Endodermal cell (in vitro differentiated cells): ENCODE data around the gene ATXN7. TPM values are rescaled to one million over a fixed set of nuclear protein-coding genes. Genes with fewer than 3 reads are reported as not detected.

Experiments used
- DNase-seq: peaks from one replicate; pipeline ENCODE4 v3.0.0-alpha.2; 2017
- H3K27ac ChIP-seq: 2 replicates; pipeline ENCODE4 v1.5.1; 2013; ENCODE audit warnings: mild to moderate bottlenecking, low read depth, low read length, moderate library complexity
- H3K27me3 ChIP-seq: 2 replicates; pipeline ENCODE4 v1.6.1; 2013; ENCODE audit warnings: mild to moderate bottlenecking, low read length, moderate library complexity; ENCODE audit not compliant: insufficient read depth, control insufficient read depth, poor library complexity, severe bottlenecking
- H3K36me3 ChIP-seq: 2 replicates; pipeline ENCODE4 v1.7.0; 2013; ENCODE audit warnings: mild to moderate bottlenecking, low read length, moderate library complexity; ENCODE audit not compliant: control insufficient read depth, insufficient read depth
- H3K4me1 ChIP-seq: one replicate; pipeline ENCODE4 v1.7.0; 2013; ENCODE audit warnings: low read length; ENCODE audit not compliant: control insufficient read depth, insufficient read depth
- H3K4me3 ChIP-seq: 2 replicates; pipeline ENCODE4 v1.5.1; 2013; ENCODE audit warnings: mild to moderate bottlenecking, low read length, moderate library complexity
- H3K9ac ChIP-seq: 2 replicates; pipeline ENCODE4 v1.6.1; 2013; ENCODE audit warnings: mild to moderate bottlenecking, low read length, moderate library complexity; ENCODE audit not compliant: poor library complexity, severe bottlenecking; ENCODE audit errors: extremely low read depth
- H3K9me3 ChIP-seq: 2 replicates; pipeline ENCODE4 v1.6.1; 2013; ENCODE audit warnings: mild to moderate bottlenecking, low read length, moderate library complexity; ENCODE audit not compliant: control insufficient read depth
- H3K27ac Mint-ChIP-seq: 2 replicates; pipeline ENCODE4 v1.8.0; 2020; ENCODE audit warnings: mixed read lengths
- H3K27me3 Mint-ChIP-seq: 2 replicates; pipeline ENCODE4 v1.8.0; 2021; ENCODE audit warnings: mild to moderate bottlenecking, mixed read lengths; ENCODE audit not compliant: insufficient read depth
- H3K36me3 Mint-ChIP-seq: 2 replicates; pipeline ENCODE4 v1.8.0; 2020; ENCODE audit warnings: low read depth, mixed read lengths
- H3K4me1 Mint-ChIP-seq: 2 replicates; pipeline ENCODE4 v1.8.0; 2020; ENCODE audit warnings: mixed read lengths
- H3K4me3 Mint-ChIP-seq: 2 replicates; pipeline ENCODE4 v1.8.0; 2020; ENCODE audit warnings: mild to moderate bottlenecking, moderate library complexity, mixed read lengths
- H3K9me3 Mint-ChIP-seq: 2 replicates; pipeline ENCODE4 v1.8.0; 2020; ENCODE audit warnings: mild to moderate bottlenecking, mixed read lengths
- CTCF ChIP-seq: fragments of 200-600 bp; sonication (generic); conservative IDR thresholded peaks from 2 replicates; pipeline ENCODE4 v1.5.0; 2021; ENCODE audit warnings: antibody characterized with exemption, mild to moderate bottlenecking
- WGBS, 2 experiments: methylation state at CpG; one replicate each; pipeline versions ENCODE4 v1.1.5 to v1.1.7; 2013; ENCODE audit warnings: missing lambda C conversion rate in 2 of 2, mixed read lengths in 1 of 2; ENCODE audit not compliant: insufficient coverage in 1 of 2, insufficient read length in 1 of 2; 5-methylcytosine and 5-hydroxymethylcytosine counted together
- total RNA-seq, 2 donors: library from RNA; stranded (reverse); fragmentation: NEBNext Ultra II Directional in 1 of 2; extraction: Animal tissue kit (Norgen Biotek cat#: 25700) in 1 of 2; gene quantifications; 2 replicates in 1 of 2; 3 replicates in 1 of 2; pipeline ENCODE4 v1.2.1, GENCODE V29; 2021

The ATXN7 gene
- total RNA-seq, 2 donors from 2014 or later: 28.1 to 28.8 TPM

DNA sequence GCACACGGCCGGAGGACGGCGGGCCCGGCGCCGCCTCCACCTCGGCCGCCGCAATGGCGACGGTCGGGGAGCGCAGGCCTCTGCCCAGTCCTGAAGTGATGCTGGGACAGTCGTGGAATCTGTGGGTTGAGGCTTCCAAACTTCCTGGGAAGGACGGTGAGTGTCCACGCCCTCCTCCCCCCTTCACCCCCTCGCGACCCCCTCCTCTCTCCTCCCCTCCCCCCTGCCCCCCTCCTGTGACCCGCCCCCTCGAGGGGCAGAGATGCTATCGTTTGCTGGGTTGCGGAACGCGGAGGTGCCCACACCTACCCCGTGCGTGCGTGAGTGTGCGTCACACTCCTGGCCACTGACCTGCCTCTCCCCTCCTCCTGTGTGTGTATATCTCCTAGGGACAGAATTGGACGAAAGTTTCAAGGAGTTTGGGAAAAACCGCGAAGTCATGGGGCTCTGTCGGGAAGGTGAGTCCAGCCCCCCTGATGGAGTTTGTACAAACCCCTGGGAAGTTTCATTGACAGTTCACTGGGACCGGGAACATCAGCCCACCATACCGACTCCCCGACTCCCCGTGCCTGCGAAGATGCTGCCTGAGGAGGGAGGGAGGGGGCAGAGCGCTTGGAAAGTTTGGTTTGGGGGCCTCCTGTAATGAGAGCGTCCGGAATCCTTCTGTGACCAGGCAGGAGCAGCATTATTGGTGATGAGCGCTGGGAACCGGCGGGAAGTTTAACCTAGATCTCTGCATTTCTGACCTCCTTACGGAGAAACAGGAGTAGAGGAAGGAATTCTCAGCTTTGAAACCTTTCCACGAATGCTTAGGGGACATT is 49.3 kb downstream of the ATXN7 start:
- H3K9ac ChIP-seq: peak overlapping the region; percentile 47

DNA sequence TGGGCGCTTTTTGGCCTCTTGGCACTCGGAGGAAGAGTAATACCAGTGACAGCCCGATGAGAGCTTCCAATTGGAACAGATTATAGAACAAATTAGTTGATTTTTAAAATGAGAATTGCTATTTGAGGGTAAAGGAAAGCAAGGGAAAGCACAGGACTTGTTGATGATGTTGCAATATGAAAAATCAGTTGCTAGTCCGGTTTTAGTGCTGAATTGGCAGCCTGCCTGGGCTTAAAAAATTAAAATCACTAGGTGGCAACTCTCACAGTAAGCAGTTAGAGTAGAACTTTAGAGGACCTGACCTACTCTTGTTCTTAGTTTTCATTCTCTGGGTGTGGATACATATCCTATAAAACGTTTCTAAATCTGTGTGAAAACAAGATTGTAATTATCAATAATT is 50.6 kb downstream of the ATXN7 start:
- no peak overlapping the region for H3K27ac Mint-ChIP-seq
- Histone ChIP-seq H3K9ac (no peak overlapping the region), H3K9me3 (no peaks in the 10 kb centered on the region), H3K27me3 (no peaks in the 10 kb centered on the region), H3K36me3 (peaks cover 54% of the 10 kb centered on the region), H3K4me1 (peaks cover 4% of the 10 kb centered on the region), H3K27ac (no peak overlapping the region), H3K4me3 (no peak overlapping the region)
- peaks cover 22% of the 10 kb centered on the region for H3K4me1 Mint-ChIP-seq
- no peak for DNase-seq
- peaks cover 2% of the 10 kb centered on the region for H3K9me3 Mint-ChIP-seq
- H3K27me3 Mint-ChIP-seq: peaks cover 5% of the 10 kb centered on the region
- no peak for TF ChIP-seq CTCF
- H3K36me3 Mint-ChIP-seq: peaks cover 50% of the 10 kb centered on the region
- H3K4me3 Mint-ChIP-seq: no peak overlapping the region
- WGBS, 2 experiments: 98% methylated on average over 4 to 5 of the region's 5 CpGs

More for the DNA sequence above, 49.3 kb downstream of the ATXN7 start:
- DNase-seq: peak; percentile 76
- Mint-ChIP-seq H3K4me3 (peak overlapping the region; percentile 74), H3K36me3 (peaks cover 42% of the 10 kb centered on the region), H3K4me1 (peaks cover 21% of the 10 kb centered on the region), H3K27me3 (peaks cover 5% of the 10 kb centered on the region), H3K27ac (peak overlapping the region; percentile 91), H3K9me3 (peaks cover 2% of the 10 kb centered on the region)
- peaks cover 43% of the 10 kb centered on the region for H3K36me3 ChIP-seq
- no peaks in the 10 kb centered on the region for H3K27me3 ChIP-seq
- WGBS, 2 experiments: 8 to 18% methylated on average over 7 to 41 of the region's 46 CpGs
- no peaks in the 10 kb centered on the region for H3K9me3 ChIP-seq
- TF ChIP-seq CTCF: no peak
- no peak overlapping the region for H3K27ac ChIP-seq
- H3K4me3 ChIP-seq: peak overlapping the region; percentile 79
- H3K4me1 ChIP-seq: peaks cover 6% of the 10 kb centered on the region

GRCh38 chr3:63918321-63918720 is 54.7 kb downstream of the ATXN7 start:
- peaks cover 14% of the 10 kb centered on the region for H3K4me1 Mint-ChIP-seq
- no peak for DNase-seq

More at GRCh38 chr3:63918321-63918720, 54.7 kb downstream of the ATXN7 start:
- no peak overlapping the region for H3K4me3 ChIP-seq
- no peaks in the 10 kb centered on the region for H3K27me3 ChIP-seq
- TF ChIP-seq CTCF: no peak
- H3K9ac ChIP-seq: no peak overlapping the region
- peaks cover 2% of the 10 kb centered on the region for H3K9me3 Mint-ChIP-seq
- H3K27ac Mint-ChIP-seq: no peak overlapping the region
- peaks cover 70% of the 10 kb centered on the region for H3K36me3 ChIP-seq
- peaks cover 65% of the 10 kb centered on the region for H3K36me3 Mint-ChIP-seq
- H3K4me3 Mint-ChIP-seq: no peak overlapping the region
- H3K9me3 ChIP-seq: no peaks in the 10 kb centered on the region
- H3K4me1 ChIP-seq: no peaks in the 10 kb centered on the region
- no peak overlapping the region for H3K27ac ChIP-seq
- peaks cover 4% of the 10 kb centered on the region for H3K27me3 Mint-ChIP-seq
